ENCODE measurements around the gene L3MBTL4. TPM values are rescaled to one million over a fixed set of nuclear protein-coding genes. Genes with fewer than 3 reads are reported as not detected.

Gene L3MBTL4
- total RNA-seq, 1 experiment from 2014 or later = not detected

- CTCF ChIA-PET = no interaction called here
- H3K9me3 ChIP-seq (ENCODE audit: low read depth, low read length, poor library complexity, severe bottlenecking) = peaks cover 20% of the 10 kb centered on the region
- H3K36me3 ChIP-seq (ENCODE audit: insufficient read depth, low read length, poor library complexity, severe bottlenecking) = no peaks in the 10 kb centered on the region
- H3K4me3 ChIP-seq (ENCODE audit: low read depth, low read length, poor library complexity, severe bottlenecking) = no peak overlapping the region
- BruUV-seq (replicated peaks) = no TSS peak
- H3K27me3 ChIP-seq (replicated peaks; ENCODE audit: insufficient read depth, low read depth, low read length, poor library complexity) = no peaks in the 10 kb centered on the region
- no peak overlapping the region for H3K27ac ChIP-seq (ENCODE audit: low read depth, low read length, poor library complexity, severe bottlenecking)
- intact Hi-C loops (cut with micrococcal nuclease; ENCODE audit: unreplicated experiment) = no loop called here
- POLR2A ChIA-PET (ENCODE audit: low non-redundant PET) = no interaction called here
- no peak for DNase-seq (ENCODE audit: low spot score)
- H3K4me1 ChIP-seq (ENCODE audit: insufficient read depth, low read length, poor library complexity, severe bottlenecking) = no peaks in the 10 kb centered on the region
- no peak for TF ChIP-seq CTCF (conservative IDR thresholded peaks at IDR 0.05; ENCODE audit: low read depth, low read length)
- TF ChIP-seq EZH2 (IDR thresholded peaks at IDR 0.05; ENCODE audit: borderline replicate concordance, low read depth, low read length, poor library complexity, severe bottlenecking) = no peak
Observed at GRCh38 chr18:6236258-6236657, 178.5 kb downstream of the L3MBTL4 start.

GRCh38 chr18:6222271-6222670 is 192.4 kb downstream of the L3MBTL4 start:
- Histone ChIP-seq H3K27ac (ENCODE audit: low read depth, low read length, poor library complexity, severe bottlenecking) (no peak overlapping the region), H3K9me3 (ENCODE audit: low read depth, low read length, poor library complexity, severe bottlenecking) (peaks cover 44% of the 10 kb centered on the region), H3K27me3 (replicated peaks; ENCODE audit: insufficient read depth, low read depth, low read length, poor library complexity) (no peaks in the 10 kb centered on the region), H3K4me1 (ENCODE audit: insufficient read depth, low read length, poor library complexity, severe bottlenecking) (no peaks in the 10 kb centered on the region), H3K4me3 (ENCODE audit: low read depth, low read length, poor library complexity, severe bottlenecking) (no peak overlapping the region), H3K36me3 (ENCODE audit: insufficient read depth, low read length, poor library complexity, severe bottlenecking) (no peaks in the 10 kb centered on the region)
- ChIA-PET POLR2A (ENCODE audit: low non-redundant PET) (no interaction called here), CTCF (no interaction called here)
- no TSS peak for BruUV-seq (replicated peaks)
- TF ChIP-seq EZH2 (IDR thresholded peaks at IDR 0.05; ENCODE audit: borderline replicate concordance, low read depth, low read length, poor library complexity, severe bottlenecking) (no peak), CTCF (conservative IDR thresholded peaks at IDR 0.05; ENCODE audit: low read depth, low read length) (no peak)
- intact Hi-C loops (cut with micrococcal nuclease; ENCODE audit: unreplicated experiment) = no loop called here
- no peak for DNase-seq (ENCODE audit: low spot score)

- no peaks in the 10 kb centered on the region for H3K4me1 ChIP-seq (ENCODE audit: insufficient read depth, low read length, poor library complexity, severe bottlenecking)
- no peak overlapping the region for H3K27ac ChIP-seq (ENCODE audit: low read depth, low read length, poor library complexity, severe bottlenecking)
- no peak overlapping the region for H3K4me3 ChIP-seq (ENCODE audit: low read depth, low read length, poor library complexity, severe bottlenecking)
- DNase-seq (ENCODE audit: low spot score) = no peak
- POLR2A ChIA-PET (ENCODE audit: low non-redundant PET) = no interaction called here
- BruUV-seq (replicated peaks) = no TSS peak
- H3K9me3 ChIP-seq (ENCODE audit: low read depth, low read length, poor library complexity, severe bottlenecking) = peaks cover 47% of the 10 kb centered on the region
- H3K36me3 ChIP-seq (ENCODE audit: insufficient read depth, low read length, poor library complexity, severe bottlenecking) = no peaks in the 10 kb centered on the region
- no peak for TF ChIP-seq CTCF (conservative IDR thresholded peaks at IDR 0.05; ENCODE audit: low read depth, low read length)
- no peak for TF ChIP-seq EZH2 (IDR thresholded peaks at IDR 0.05; ENCODE audit: borderline replicate concordance, low read depth, low read length, poor library complexity, severe bottlenecking)
- CTCF ChIA-PET = no interaction called here
- no peaks in the 10 kb centered on the region for H3K27me3 ChIP-seq (replicated peaks; ENCODE audit: insufficient read depth, low read depth, low read length, poor library complexity)
- intact Hi-C loops (cut with micrococcal nuclease; ENCODE audit: unreplicated experiment) = no loop called here
Observed at GRCh38 chr18:6221602-6222014, 193.1 kb downstream of the L3MBTL4 start.
